ENCODE results near the gene SLC29A1.
"Not testable (repeated sequence)": the region's sequence is repeated elsewhere in the genome, so short reads cannot be mapped to it uniquely, and the experiment has no call there.

Gene SLC29A1

GRCh38 chr6:44183783-44184182 is 39.6 kb upstream of the SLC29A1 start:
- Histone ChIP-seq H3K9ac (ENCODE audit: low read length) (no peak overlapping the region), H3K27me3 (ENCODE audit: control insufficient read depth, insufficient read depth, low read length) (no peaks in the 10 kb centered on the region), H3K9me3 (ENCODE audit: control insufficient read depth, low read length) (no peaks in the 10 kb centered on the region), H3K4me3 (ENCODE audit: low read length) (no peak overlapping the region), H3K4me1 (ENCODE audit: control insufficient read depth, insufficient read depth, low read length) (peaks cover 24% of the 10 kb centered on the region), H3K36me3 (ENCODE audit: control insufficient read depth, insufficient read depth, low read length) (no peaks in the 10 kb centered on the region)

GRCh38 chr6:44185356-44185755 is 38.0 kb upstream of the SLC29A1 start:
- H3K36me3 ChIP-seq (ENCODE audit: control insufficient read depth, insufficient read depth, low read length); H3K9me3 ChIP-seq (ENCODE audit: control insufficient read depth, low read length); H3K27me3 ChIP-seq (ENCODE audit: control insufficient read depth, insufficient read depth, low read length); H3K4me3 ChIP-seq (ENCODE audit: low read length); H3K9ac ChIP-seq (ENCODE audit: low read length): not testable (repeated sequence)
- H3K4me1 ChIP-seq (ENCODE audit: control insufficient read depth, insufficient read depth, low read length), result peaks cover 24% of the 10 kb centered on the region

GRCh38 chr6:44185953-44186634 is 37.3 kb upstream of the SLC29A1 start:
- Histone ChIP-seq H3K4me3 (ENCODE audit: low read length) (no peak overlapping the region), H3K9ac (ENCODE audit: low read length) (no peak overlapping the region), H3K36me3 (ENCODE audit: control insufficient read depth, insufficient read depth, low read length) (no peaks in the 10 kb centered on the region), H3K4me1 (ENCODE audit: control insufficient read depth, insufficient read depth, low read length) (peaks cover 24% of the 10 kb centered on the region), H3K27me3 (ENCODE audit: control insufficient read depth, insufficient read depth, low read length) (no peaks in the 10 kb centered on the region), H3K9me3 (ENCODE audit: control insufficient read depth, low read length) (no peaks in the 10 kb centered on the region)

- peaks cover 24% of the 10 kb centered on the region for H3K4me1 ChIP-seq (ENCODE audit: control insufficient read depth, insufficient read depth, low read length)
- no peaks in the 10 kb centered on the region for H3K9me3 ChIP-seq (ENCODE audit: control insufficient read depth, low read length)
- H3K36me3 ChIP-seq (ENCODE audit: control insufficient read depth, insufficient read depth, low read length), result no peaks in the 10 kb centered on the region
- H3K4me3 ChIP-seq (ENCODE audit: low read length), result no peak overlapping the region
- H3K27me3 ChIP-seq (ENCODE audit: control insufficient read depth, insufficient read depth, low read length), result no peaks in the 10 kb centered on the region
- no peak overlapping the region for H3K9ac ChIP-seq (ENCODE audit: low read length)
Measured at GRCh38 chr6:44186635-44187025, 36.8 kb upstream of the SLC29A1 start.

- H3K27me3 ChIP-seq (ENCODE audit: control insufficient read depth, insufficient read depth, low read length), result no peaks in the 10 kb centered on the region
Measured at GRCh38 chr6:44188819-44189218, 34.6 kb upstream of the SLC29A1 start.

GRCh38 chr6:44189257-44189656 is 34.1 kb upstream of the SLC29A1 start:
- Histone ChIP-seq H3K27me3 (ENCODE audit: control insufficient read depth, insufficient read depth, low read length) (no peaks in the 10 kb centered on the region), H3K9ac (ENCODE audit: low read length) (no peak overlapping the region), H3K9me3 (ENCODE audit: control insufficient read depth, low read length) (no peaks in the 10 kb centered on the region), H3K36me3 (ENCODE audit: control insufficient read depth, insufficient read depth, low read length) (no peaks in the 10 kb centered on the region), H3K4me3 (ENCODE audit: low read length) (no peak overlapping the region), H3K4me1 (ENCODE audit: control insufficient read depth, insufficient read depth, low read length) (peaks cover 32% of the 10 kb centered on the region)

More at GRCh38 chr6:44188819-44189218, 34.6 kb upstream of the SLC29A1 start:
- Histone ChIP-seq H3K9ac (ENCODE audit: low read length) (no peak overlapping the region), H3K4me3 (ENCODE audit: low read length) (no peak overlapping the region), H3K4me1 (ENCODE audit: control insufficient read depth, insufficient read depth, low read length) (peaks cover 36% of the 10 kb centered on the region), H3K36me3 (ENCODE audit: control insufficient read depth, insufficient read depth, low read length) (no peaks in the 10 kb centered on the region), H3K9me3 (ENCODE audit: control insufficient read depth, low read length) (no peaks in the 10 kb centered on the region)

GRCh38 chr6:44190715-44191114 is 32.7 kb upstream of the SLC29A1 start:
- Histone ChIP-seq H3K4me1 (ENCODE audit: control insufficient read depth, insufficient read depth, low read length) (peaks cover 19% of the 10 kb centered on the region), H3K9me3 (ENCODE audit: control insufficient read depth, low read length) (no peaks in the 10 kb centered on the region), H3K36me3 (ENCODE audit: control insufficient read depth, insufficient read depth, low read length) (no peaks in the 10 kb centered on the region), H3K9ac (ENCODE audit: low read length) (no peak overlapping the region), H3K27me3 (ENCODE audit: control insufficient read depth, insufficient read depth, low read length) (no peaks in the 10 kb centered on the region), H3K4me3 (ENCODE audit: low read length) (no peak overlapping the region)

- Histone ChIP-seq H3K4me3 (ENCODE audit: low read length) (no peak overlapping the region), H3K9me3 (ENCODE audit: control insufficient read depth, low read length) (no peaks in the 10 kb centered on the region), H3K36me3 (ENCODE audit: control insufficient read depth, insufficient read depth, low read length) (no peaks in the 10 kb centered on the region)
Measured at GRCh38 chr6:44192428-44193041, 30.9 kb upstream of the SLC29A1 start.

GRCh38 chr6:44193307-44193910 is 30.0 kb upstream of the SLC29A1 start:
- H3K9ac ChIP-seq (ENCODE audit: low read length), result no peak overlapping the region
- no peak overlapping the region for H3K4me3 ChIP-seq (ENCODE audit: low read length)
- no peaks in the 10 kb centered on the region for H3K9me3 ChIP-seq (ENCODE audit: control insufficient read depth, low read length)
- H3K4me1 ChIP-seq (ENCODE audit: control insufficient read depth, insufficient read depth, low read length), result peaks cover 12% of the 10 kb centered on the region
- no peaks in the 10 kb centered on the region for H3K27me3 ChIP-seq (ENCODE audit: control insufficient read depth, insufficient read depth, low read length)
- no peaks in the 10 kb centered on the region for H3K36me3 ChIP-seq (ENCODE audit: control insufficient read depth, insufficient read depth, low read length)

More at GRCh38 chr6:44192428-44193041, 30.9 kb upstream of the SLC29A1 start:
- Histone ChIP-seq H3K4me1 (ENCODE audit: control insufficient read depth, insufficient read depth, low read length) (peaks cover 12% of the 10 kb centered on the region), H3K27me3 (ENCODE audit: control insufficient read depth, insufficient read depth, low read length) (no peaks in the 10 kb centered on the region), H3K9ac (ENCODE audit: low read length) (no peak overlapping the region)

- Histone ChIP-seq H3K4me1 (ENCODE audit: control insufficient read depth, insufficient read depth, low read length) (peaks cover 12% of the 10 kb centered on the region), H3K9ac (ENCODE audit: low read length) (no peak overlapping the region), H3K27me3 (ENCODE audit: control insufficient read depth, insufficient read depth, low read length) (no peaks in the 10 kb centered on the region), H3K4me3 (ENCODE audit: low read length) (no peak overlapping the region), H3K9me3 (ENCODE audit: control insufficient read depth, low read length) (no peaks in the 10 kb centered on the region), H3K36me3 (ENCODE audit: control insufficient read depth, insufficient read depth, low read length) (no peaks in the 10 kb centered on the region)
Measured at GRCh38 chr6:44194326-44194725, 29.1 kb upstream of the SLC29A1 start.

GRCh38 chr6:44196351-44196750 is 27.0 kb upstream of the SLC29A1 start:
- not testable (repeated sequence) for H3K4me3 ChIP-seq (ENCODE audit: low read length); H3K9me3 ChIP-seq (ENCODE audit: control insufficient read depth, low read length); H3K9ac ChIP-seq (ENCODE audit: low read length); H3K27me3 ChIP-seq (ENCODE audit: control insufficient read depth, insufficient read depth, low read length); H3K36me3 ChIP-seq (ENCODE audit: control insufficient read depth, insufficient read depth, low read length)
- peaks cover 21% of the 10 kb centered on the region for H3K4me1 ChIP-seq (ENCODE audit: control insufficient read depth, insufficient read depth, low read length)

GRCh38 chr6:44198684-44199083 is 24.7 kb upstream of the SLC29A1 start:
- H3K27me3 ChIP-seq (ENCODE audit: control insufficient read depth, insufficient read depth, low read length), result no peaks in the 10 kb centered on the region
- peaks cover 20% of the 10 kb centered on the region for H3K4me1 ChIP-seq (ENCODE audit: control insufficient read depth, insufficient read depth, low read length)
- no peak overlapping the region for H3K9ac ChIP-seq (ENCODE audit: low read length)

More at GRCh38 chr6:44198684-44199083, 24.7 kb upstream of the SLC29A1 start:
- Histone ChIP-seq H3K9me3 (ENCODE audit: control insufficient read depth, low read length) (no peaks in the 10 kb centered on the region), H3K4me3 (ENCODE audit: low read length) (no peak overlapping the region), H3K36me3 (ENCODE audit: control insufficient read depth, insufficient read depth, low read length) (no peaks in the 10 kb centered on the region)

Measured in mucosa of stomach (tissue), 1 donor.